ENCODE results near the gene RNF144A. TPM values are rescaled to one million over a fixed set of nuclear protein-coding genes. Genes with fewer than 3 reads are reported as not detected.

Gene RNF144A
- total RNA-seq, 1 donor from 2014 or later, result 16.6 TPM

DNA sequence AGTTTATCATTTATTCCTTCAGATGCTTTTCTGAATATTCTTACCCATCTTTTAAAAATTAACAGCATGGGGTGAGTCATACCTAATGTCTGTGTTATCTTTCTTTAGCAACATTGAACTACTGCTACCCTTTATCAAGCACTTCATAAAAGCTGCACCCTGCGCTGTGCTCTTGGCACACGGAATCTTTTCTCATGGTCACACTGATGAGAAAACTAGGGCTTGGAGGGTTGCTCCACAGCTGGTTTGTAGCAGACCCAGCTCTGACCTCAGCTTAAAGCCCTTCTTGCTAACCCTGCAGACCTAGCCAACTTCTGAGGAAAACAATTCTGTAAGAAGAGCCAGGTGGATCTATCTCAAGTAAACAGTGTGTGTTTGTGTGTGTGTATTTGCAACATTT lies 106.3 kb downstream of the RNF144A start:
- Mint-ChIP-seq H3K9me3 (no peaks in the 10 kb centered on the region), H3K36me3 (ENCODE audit: low read depth) (peaks cover 15% of the 10 kb centered on the region), H3K4me1 (ENCODE audit: low read depth) (peaks cover 4% of the 10 kb centered on the region), H3K27me3 (ENCODE audit: insufficient read depth) (no peaks in the 10 kb centered on the region), H3K4me3 (no peak overlapping the region), H3K27ac (no peak overlapping the region)
- intact Hi-C loops (cut with micrococcal nuclease), result no loop called here
- no peak for DNase-seq (ENCODE audit: low spot score)

DNA sequence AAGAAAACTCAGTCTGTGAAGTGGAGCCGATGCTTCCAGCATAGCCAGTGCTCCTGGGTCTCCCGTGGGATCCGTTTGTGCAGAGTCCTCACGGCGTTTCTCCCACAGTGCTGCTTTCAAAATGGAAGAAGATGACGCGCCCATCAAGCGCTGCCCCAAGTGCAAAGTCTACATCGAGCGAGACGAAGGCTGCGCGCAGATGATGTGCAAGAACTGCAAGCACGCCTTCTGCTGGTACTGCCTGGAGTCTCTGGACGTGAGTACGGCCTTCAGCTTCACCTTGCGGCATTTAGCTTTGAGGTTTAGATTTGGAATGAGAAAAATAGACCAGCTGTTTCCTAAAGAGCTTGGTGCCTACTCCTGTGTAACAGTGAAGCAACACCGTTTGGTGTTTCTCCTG lies 107.0 kb downstream of the RNF144A start:
- no peak overlapping the region for H3K4me3 Mint-ChIP-seq
- peaks cover 15% of the 10 kb centered on the region for H3K36me3 Mint-ChIP-seq (ENCODE audit: low read depth)
- H3K9me3 Mint-ChIP-seq, result no peaks in the 10 kb centered on the region
- DNase-seq (ENCODE audit: low spot score), result no peak
- H3K27me3 Mint-ChIP-seq (ENCODE audit: insufficient read depth), result no peaks in the 10 kb centered on the region
- no peak overlapping the region for H3K27ac Mint-ChIP-seq
- intact Hi-C loops (cut with micrococcal nuclease), result no loop called here
- H3K4me1 Mint-ChIP-seq (ENCODE audit: low read depth), result peaks cover 4% of the 10 kb centered on the region

DNA sequence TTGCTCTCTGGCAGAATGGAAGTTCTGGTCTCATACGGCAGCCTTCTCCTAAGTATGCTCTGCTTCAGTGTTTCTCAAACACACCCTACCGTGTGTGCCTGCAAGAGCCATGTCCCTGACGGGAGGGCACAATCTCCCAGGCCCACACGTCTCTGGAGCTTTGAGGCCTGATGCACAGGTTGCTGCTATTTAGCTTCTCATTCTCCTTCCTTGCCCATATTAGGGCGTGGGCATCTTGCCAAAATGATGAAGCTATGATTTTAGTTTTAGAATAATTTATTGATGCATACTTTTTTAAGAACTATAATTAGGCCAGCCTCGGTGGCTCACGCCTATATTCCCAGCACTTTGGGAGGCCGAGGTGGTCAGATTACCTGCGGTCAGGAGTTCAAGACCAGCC lies 107.9 kb downstream of the RNF144A start:
- intact Hi-C loops (cut with micrococcal nuclease), result no loop called here
- Mint-ChIP-seq H3K27me3 (ENCODE audit: insufficient read depth) (no peaks in the 10 kb centered on the region), H3K4me3 (no peak overlapping the region), H3K36me3 (ENCODE audit: low read depth) (peaks cover 15% of the 10 kb centered on the region), H3K27ac (no peak overlapping the region), H3K4me1 (ENCODE audit: low read depth) (peaks cover 4% of the 10 kb centered on the region), H3K9me3 (no peaks in the 10 kb centered on the region)
- DNase-seq (ENCODE audit: low spot score), result no peak

DNA sequence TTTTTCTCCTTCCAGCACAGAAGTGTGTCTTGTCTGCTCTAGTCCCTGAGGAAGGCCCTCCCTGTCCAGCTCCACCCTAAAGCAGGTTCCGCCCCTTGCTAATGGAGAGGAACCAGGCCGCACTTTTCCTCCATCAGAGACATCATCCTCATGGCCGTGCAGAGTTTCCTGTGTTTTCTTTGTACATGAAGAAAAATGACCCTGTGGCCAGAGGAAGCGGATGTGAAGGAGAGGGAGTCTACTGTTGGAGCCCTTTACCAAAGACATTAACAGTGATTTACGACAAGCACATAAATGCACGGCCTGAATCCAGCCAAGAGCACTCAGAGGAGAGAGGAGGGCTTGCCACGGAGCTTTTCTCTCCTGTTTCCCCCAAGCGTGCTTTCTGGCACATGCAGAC lies 109.5 kb downstream of the RNF144A start:
- peaks cover 15% of the 10 kb centered on the region for H3K36me3 Mint-ChIP-seq (ENCODE audit: low read depth)
- H3K4me1 Mint-ChIP-seq (ENCODE audit: low read depth), result peaks cover 11% of the 10 kb centered on the region
- no peaks in the 10 kb centered on the region for H3K27me3 Mint-ChIP-seq (ENCODE audit: insufficient read depth)
- H3K27ac Mint-ChIP-seq, result no peak overlapping the region
- no peak overlapping the region for H3K4me3 Mint-ChIP-seq
- no peak for DNase-seq (ENCODE audit: low spot score)
- no peaks in the 10 kb centered on the region for H3K9me3 Mint-ChIP-seq
- intact Hi-C loops (cut with micrococcal nuclease), result no loop called here

DNA sequence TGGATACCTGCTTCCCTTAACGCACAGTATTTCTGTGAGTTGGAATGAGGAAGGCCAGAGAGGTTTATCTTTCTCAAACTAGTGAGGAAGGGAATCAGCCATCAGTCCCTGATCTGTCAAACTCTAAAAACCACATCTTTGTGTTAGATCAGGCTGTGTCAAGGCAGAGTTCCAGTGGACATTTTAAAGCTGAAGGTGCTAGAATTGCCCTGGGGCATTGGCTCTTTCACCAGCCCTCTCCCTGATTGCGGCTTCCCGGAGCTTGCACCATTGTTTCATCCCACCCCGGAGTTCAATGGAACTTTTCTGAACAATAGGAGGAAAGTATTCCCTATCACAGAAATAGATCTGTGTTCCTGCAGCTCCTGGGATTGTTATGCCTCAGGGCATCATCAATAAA lies 110.2 kb downstream of the RNF144A start:
- Mint-ChIP-seq H3K4me1 (ENCODE audit: low read depth) (peaks cover 13% of the 10 kb centered on the region), H3K27ac (no peak overlapping the region)

DNA sequence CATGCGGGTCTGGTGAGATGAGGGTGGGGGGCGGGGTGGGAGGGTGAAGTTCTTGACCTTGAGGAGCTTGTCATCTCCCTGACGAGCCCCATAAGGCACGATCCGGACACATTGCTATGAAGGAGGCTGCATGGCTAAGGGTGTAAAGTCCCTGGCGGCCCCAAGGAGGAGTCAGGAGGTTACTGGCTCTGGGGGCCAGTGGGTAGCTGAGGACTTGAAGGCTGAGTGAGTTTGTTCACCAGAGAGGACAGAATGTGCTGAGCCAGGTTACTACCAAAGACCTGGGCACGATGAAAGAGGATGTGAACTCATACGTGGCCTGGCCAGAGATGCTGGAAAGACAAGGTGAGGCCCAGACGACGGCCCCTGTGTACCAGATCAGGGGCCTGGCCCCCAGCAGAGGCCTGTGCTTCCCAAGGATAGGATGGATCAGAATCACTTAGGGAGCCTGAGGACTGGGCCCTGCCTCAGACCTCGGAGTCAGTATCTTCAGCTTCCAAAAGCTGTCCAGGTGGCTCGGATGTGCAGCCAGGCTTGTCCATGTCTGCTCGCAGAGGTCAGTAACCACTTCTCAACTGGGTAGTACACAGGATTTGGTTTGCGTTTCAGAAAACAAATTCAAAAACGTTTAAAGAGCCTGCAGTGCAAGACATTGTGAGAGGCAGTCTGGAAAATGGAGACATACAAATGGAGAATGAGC lies 110.9 kb downstream of the RNF144A start:
- Mint-ChIP-seq H3K27ac (no peak overlapping the region), H3K4me3 (no peak overlapping the region), H3K36me3 (ENCODE audit: low read depth) (peaks cover 18% of the 10 kb centered on the region), H3K27me3 (ENCODE audit: insufficient read depth) (no peaks in the 10 kb centered on the region), H3K9me3 (no peaks in the 10 kb centered on the region), H3K4me1 (ENCODE audit: low read depth) (peaks cover 13% of the 10 kb centered on the region)
- intact Hi-C loops (cut with micrococcal nuclease), result no loop called here
- no peak for DNase-seq (ENCODE audit: low spot score)

More for the DNA sequence above, 110.2 kb downstream of the RNF144A start:
- peaks cover 16% of the 10 kb centered on the region for H3K36me3 Mint-ChIP-seq (ENCODE audit: low read depth)
- H3K4me3 Mint-ChIP-seq, result no peak overlapping the region
- intact Hi-C loops (cut with micrococcal nuclease), result no loop called here
- no peaks in the 10 kb centered on the region for H3K27me3 Mint-ChIP-seq (ENCODE audit: insufficient read depth)
- no peaks in the 10 kb centered on the region for H3K9me3 Mint-ChIP-seq
- DNase-seq (ENCODE audit: low spot score), result no peak

DNA sequence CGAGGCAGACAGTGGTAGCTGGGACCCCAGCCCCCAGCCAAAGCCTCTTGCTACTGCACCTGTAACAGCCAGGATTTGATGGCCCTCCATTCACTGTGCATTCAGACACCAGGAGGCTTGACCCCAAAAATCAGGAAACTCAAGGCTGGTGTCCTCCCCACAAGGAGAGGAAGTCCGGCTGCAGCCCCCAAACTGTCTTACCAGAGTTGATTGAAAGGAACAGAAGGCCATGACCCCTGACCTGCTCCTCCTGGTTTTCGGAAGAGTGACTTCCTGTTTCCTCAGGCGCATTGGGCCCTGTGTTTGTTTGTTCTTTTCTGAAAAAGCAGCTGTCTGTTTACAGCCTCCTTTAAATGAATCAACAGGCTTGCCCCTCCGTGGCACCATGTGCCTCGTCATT lies 111.6 kb downstream of the RNF144A start:
- no peak for DNase-seq (ENCODE audit: low spot score)
- peaks cover 18% of the 10 kb centered on the region for H3K36me3 Mint-ChIP-seq (ENCODE audit: low read depth)
- no peak overlapping the region for H3K4me3 Mint-ChIP-seq
- H3K9me3 Mint-ChIP-seq, result no peaks in the 10 kb centered on the region
- H3K4me1 Mint-ChIP-seq (ENCODE audit: low read depth), result peaks cover 13% of the 10 kb centered on the region
- H3K27ac Mint-ChIP-seq, result no peak overlapping the region
- H3K27me3 Mint-ChIP-seq (ENCODE audit: insufficient read depth), result no peaks in the 10 kb centered on the region
- intact Hi-C loops (cut with micrococcal nuclease), result no loop called here

DNA sequence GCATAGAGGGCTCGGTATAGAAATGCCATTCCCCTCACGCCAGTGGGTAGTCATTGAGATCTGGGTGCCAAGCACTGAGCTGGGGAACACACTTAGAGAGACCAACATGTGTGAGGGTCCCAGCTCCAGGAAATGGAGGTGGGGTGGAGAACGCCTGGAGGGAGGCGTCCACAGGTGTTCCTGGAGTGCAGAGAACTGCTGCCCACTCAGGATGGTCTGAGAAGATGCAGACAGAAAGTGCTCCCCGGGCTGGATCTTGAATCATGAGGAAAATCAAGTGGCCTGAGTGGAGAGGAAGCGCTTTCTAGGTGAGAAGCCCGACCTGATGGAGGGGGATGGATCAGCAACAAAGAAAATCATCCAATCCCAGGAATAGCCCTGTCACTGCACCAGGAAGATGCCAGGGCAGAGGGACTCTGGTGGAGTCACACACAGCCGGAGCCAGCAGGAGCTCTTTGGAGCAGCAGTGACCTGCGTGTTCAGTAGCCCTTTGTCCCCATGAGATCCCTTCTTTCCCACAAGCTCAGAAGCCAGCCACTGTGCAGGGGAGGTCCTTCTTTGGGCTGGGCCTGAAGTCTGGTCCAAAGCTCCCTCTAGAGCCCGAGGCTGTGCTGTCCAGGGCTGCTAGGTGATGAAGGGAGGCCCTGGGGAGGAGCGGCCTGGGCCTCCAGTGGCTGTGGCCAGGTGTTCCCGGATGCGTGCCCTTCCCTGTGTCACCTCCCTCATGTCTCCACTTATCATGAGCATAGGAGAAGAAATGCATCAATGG lies 112.3 kb downstream of the RNF144A start:
- intact Hi-C loops (cut with micrococcal nuclease), result no loop called here
- Mint-ChIP-seq H3K4me1 (ENCODE audit: low read depth) (peaks cover 13% of the 10 kb centered on the region), H3K27me3 (ENCODE audit: insufficient read depth) (no peaks in the 10 kb centered on the region), H3K27ac (no peak overlapping the region), H3K9me3 (no peaks in the 10 kb centered on the region), H3K36me3 (ENCODE audit: low read depth) (peaks cover 18% of the 10 kb centered on the region), H3K4me3 (no peak overlapping the region)
- DNase-seq (ENCODE audit: low spot score), result no peak

DNA sequence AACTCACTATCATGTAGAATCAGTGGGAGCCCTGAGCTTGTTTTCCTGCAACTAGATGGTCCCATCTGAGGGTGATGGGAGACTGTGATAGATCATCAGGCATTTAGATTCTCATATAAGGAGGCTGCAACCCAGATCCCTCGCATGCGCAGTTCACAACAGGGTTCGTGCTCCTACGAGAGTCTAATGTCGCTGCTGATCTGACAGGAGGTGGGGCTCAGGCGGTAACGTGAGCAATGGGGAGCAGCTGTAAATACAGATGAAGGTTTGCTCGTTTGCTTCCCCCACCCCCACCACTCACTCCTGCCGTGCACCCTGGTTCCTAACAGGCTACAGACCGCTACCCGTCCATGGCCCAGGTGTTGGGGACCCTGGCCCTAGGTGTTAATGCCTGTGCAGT lies 113.6 kb downstream of the RNF144A start:
- no peak for DNase-seq (ENCODE audit: low spot score)
- no peaks in the 10 kb centered on the region for H3K9me3 Mint-ChIP-seq
- peaks cover 17% of the 10 kb centered on the region for H3K36me3 Mint-ChIP-seq (ENCODE audit: low read depth)
- H3K27me3 Mint-ChIP-seq (ENCODE audit: insufficient read depth), result no peaks in the 10 kb centered on the region
- peaks cover 13% of the 10 kb centered on the region for H3K4me1 Mint-ChIP-seq (ENCODE audit: low read depth)
- intact Hi-C loops (cut with micrococcal nuclease), result no loop called here
- H3K27ac Mint-ChIP-seq, result no peak overlapping the region
- no peak overlapping the region for H3K4me3 Mint-ChIP-seq

DNA sequence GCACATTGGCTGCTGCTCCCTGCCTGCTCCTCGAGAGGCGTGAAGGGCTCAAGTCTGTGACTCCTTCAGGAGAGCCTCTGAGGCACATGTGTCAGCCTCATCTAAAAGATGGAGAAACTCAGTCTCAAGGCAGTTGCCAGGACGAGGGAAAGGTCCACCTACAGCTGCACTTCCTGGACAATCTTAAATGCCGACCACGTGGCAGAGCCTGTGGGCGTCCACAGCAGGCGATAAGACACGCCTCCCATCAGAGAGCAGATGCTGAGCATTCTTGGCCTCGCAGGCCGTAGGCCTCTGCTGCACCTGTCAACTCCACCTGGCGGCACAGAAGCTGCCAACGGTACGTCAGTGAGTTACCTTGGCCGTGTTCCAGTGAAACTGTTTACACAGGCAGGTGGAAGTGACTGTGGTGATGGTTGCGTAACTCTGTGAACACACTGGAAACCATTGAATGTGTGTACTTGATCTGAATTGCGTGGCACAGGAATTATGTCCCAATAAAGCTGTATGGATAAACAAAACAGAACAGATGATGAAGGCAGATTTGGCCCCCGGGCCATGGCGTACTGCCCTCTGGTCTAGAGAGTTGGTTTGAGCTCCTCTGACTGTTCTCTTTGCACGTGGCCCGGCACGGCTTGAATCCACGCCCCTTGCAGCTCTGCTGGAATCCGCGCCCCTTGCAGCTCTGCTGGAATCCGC lies 114.5 kb downstream of the RNF144A start:
- DNase-seq (ENCODE audit: low spot score), result no peak
- peaks cover 16% of the 10 kb centered on the region for H3K36me3 Mint-ChIP-seq (ENCODE audit: low read depth)
- H3K27ac Mint-ChIP-seq, result no peak overlapping the region
- no peaks in the 10 kb centered on the region for H3K27me3 Mint-ChIP-seq (ENCODE audit: insufficient read depth)
- H3K9me3 Mint-ChIP-seq, result no peaks in the 10 kb centered on the region
- no peak overlapping the region for H3K4me3 Mint-ChIP-seq
- intact Hi-C loops (cut with micrococcal nuclease), result no loop called here
- H3K4me1 Mint-ChIP-seq (ENCODE audit: low read depth), result peaks cover 13% of the 10 kb centered on the region

DNA sequence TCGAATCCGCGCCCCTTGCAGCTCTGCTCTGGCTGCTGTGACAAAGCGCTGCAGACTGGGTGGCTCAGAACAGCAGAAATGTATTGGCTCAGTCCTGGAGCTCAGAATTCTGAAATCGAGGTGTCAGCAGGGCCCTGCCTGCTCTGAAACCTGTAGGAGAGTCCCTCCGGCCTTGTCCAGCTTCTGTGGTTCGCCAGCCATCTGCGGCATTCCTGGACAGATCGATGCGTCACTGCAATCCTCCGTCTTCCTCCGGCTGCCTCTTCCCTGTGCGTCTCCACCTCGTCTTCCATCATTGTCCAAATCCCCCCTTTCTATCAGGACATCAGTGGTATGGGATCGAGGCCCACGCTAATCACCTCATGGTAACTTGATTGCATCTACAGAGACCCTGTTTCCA lies 115.2 kb downstream of the RNF144A start:
- Mint-ChIP-seq H3K27me3 (ENCODE audit: insufficient read depth) (no peaks in the 10 kb centered on the region), H3K9me3 (no peaks in the 10 kb centered on the region), H3K4me1 (ENCODE audit: low read depth) (peaks cover 9% of the 10 kb centered on the region), H3K36me3 (ENCODE audit: low read depth) (peaks cover 13% of the 10 kb centered on the region), H3K4me3 (no peak overlapping the region), H3K27ac (no peak overlapping the region)
- DNase-seq (ENCODE audit: low spot score), result no peak
- intact Hi-C loops (cut with micrococcal nuclease), result no loop called here

DNA sequence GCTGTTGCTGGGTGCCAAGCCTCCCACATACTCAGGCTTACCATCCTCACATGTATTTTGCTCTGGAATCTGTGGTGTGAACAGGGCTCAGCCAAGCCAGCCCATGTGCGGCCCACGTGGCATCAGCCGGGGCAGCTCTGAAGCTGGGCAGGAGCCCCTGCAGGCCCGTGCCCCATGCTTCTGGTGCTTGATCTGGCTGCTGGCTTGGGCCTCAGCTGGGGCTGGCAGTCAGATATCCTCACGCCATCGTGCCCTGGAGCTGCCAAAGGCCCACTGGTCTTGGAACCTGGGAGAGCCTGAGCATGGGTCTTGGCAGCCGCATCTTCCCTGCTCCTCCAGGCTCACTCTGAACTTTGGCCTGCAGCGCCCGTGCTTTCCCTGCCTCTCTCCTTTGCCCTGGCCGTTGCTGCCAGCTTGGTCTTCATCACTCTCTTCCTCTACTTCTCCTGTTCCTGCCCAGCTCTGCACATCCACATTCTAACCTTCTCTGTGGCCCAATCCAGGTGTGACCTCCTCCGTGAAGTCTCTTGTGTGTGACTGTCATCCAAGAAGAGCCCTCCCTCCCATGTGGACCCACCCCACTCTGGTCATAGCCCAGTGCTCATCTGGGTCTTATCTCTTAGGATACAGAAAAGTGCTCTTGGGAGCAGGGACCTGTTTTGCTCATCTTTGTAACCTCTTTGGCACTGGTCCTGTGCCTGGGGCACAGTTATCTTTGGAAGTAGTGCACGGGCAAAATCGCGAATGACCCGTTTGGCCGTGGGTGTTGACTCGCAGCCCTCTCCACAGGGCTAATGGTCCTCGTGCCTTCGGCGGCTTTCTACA lies 116.1 kb downstream of the RNF144A start:
- intact Hi-C loops (cut with micrococcal nuclease), result no loop called here
- no peak for DNase-seq (ENCODE audit: low spot score)
- Mint-ChIP-seq H3K9me3 (no peaks in the 10 kb centered on the region), H3K27ac (no peak overlapping the region), H3K27me3 (ENCODE audit: insufficient read depth) (no peaks in the 10 kb centered on the region), H3K4me3 (no peak overlapping the region), H3K36me3 (ENCODE audit: low read depth) (peaks cover 16% of the 10 kb centered on the region), H3K4me1 (ENCODE audit: low read depth) (peaks cover 9% of the 10 kb centered on the region)

All from activated T-helper 1 cell treated with anti-CD3 and anti-CD28 coated beads, Interleukin-12 subunit alpha, Interleukin-12 subunit beta, Interleukin-2, Interleukin-4 antibody, amounts not matched to agents 30 ng/mL and 10 ng/mL and 1 ng/mL, durations not matched to agents 14 hours and 24 hours and 36 hours (primary cell).